Lung (tissue), 12 donors: ENCODE results near the gene CAPZB. TPM values are rescaled to one million over a fixed set of nuclear protein-coding genes. Genes with fewer than 3 reads are reported as not detected.

Experiments
- ATAC-seq: fragments of 200-7000 bp; cut with Tn5 transposase; one replicate; pipeline ENCODE4 v1.9.1; 2020; ENCODE audit warnings: moderate number of reproducible peaks; ENCODE audit not compliant: insufficient read depth, low FRiP score
- DNase-seq, 3 donors: peaks; one replicate each; pipeline ENCODE4 v3.0.0-alpha.2; 2013 to 2017
- H3K27ac ChIP-seq, 2 donors: one replicate each; pipeline ENCODE4 v1.5.1; 2013; ENCODE audit warnings: mild to moderate bottlenecking in 2 of 2, moderate library complexity in 2 of 2, control low read depth in 1 of 2, inconsistent platforms in 1 of 2, low read depth in 1 of 2, low read length in 1 of 2
- H3K27me3 ChIP-seq, 3 donors: one replicate each; pipeline ENCODE4 v1.5.1; 2013; ENCODE audit warnings: low read length in 2 of 3; ENCODE audit not compliant: control insufficient read depth in 3 of 3, insufficient read depth in 3 of 3
- H3K36me3 ChIP-seq, 4 donors: one replicate each; pipeline ENCODE4 v1.5.1; 2013; ENCODE audit warnings: low read length in 4 of 4, mild to moderate bottlenecking in 1 of 4, moderate library complexity in 1 of 4; ENCODE audit not compliant: control insufficient read depth in 4 of 4, insufficient read depth in 4 of 4
- H3K4me1 ChIP-seq, 5 donors: one replicate each; pipeline ENCODE4 v1.5.1; 2013; ENCODE audit warnings: low read length in 5 of 5, mild to moderate bottlenecking in 2 of 5, moderate library complexity in 1 of 5; ENCODE audit not compliant: control insufficient read depth in 5 of 5, insufficient read depth in 5 of 5
- H3K4me3 ChIP-seq: one replicate; pipeline ENCODE4 v1.5.1; 2013; ENCODE audit warnings: mild to moderate bottlenecking, control low read depth, moderate library complexity
- H3K9ac ChIP-seq, 2 donors: one replicate each; pipeline ENCODE4 v1.5.1; 2013; ENCODE audit warnings: low read length in 2 of 2, control low read depth in 1 of 2; ENCODE audit not compliant: insufficient read depth in 1 of 2
- H3K9me3 ChIP-seq, 4 donors: one replicate each; pipeline ENCODE4 v1.5.1; 2013; ENCODE audit warnings: low read length in 3 of 4, mild to moderate bottlenecking in 1 of 4, moderate library complexity in 1 of 4; ENCODE audit not compliant: control insufficient read depth in 4 of 4, insufficient read depth in 3 of 4
- WGBS, 2 donors: extraction: QIAGEN DNeasy Blood & Tissue Kit; methylation state at CpG; one replicate each; pipeline ENCODE4 v1.1.7; 2013; 5-methylcytosine and 5-hydroxymethylcytosine counted together
- polyA plus RNA-seq, 2 donors: library from polyadenylated mRNA; stranded (reverse); fragments of 200-250 nt; gene quantifications; one replicate each; pipeline ENCODE4 v1.2.1, GENCODE V29; 2013
- total RNA-seq, 2 donors: library from RNA; depleted of rRNA in 1 of 2; stranded (reverse); fragments of >200 nt in 1 of 2; gene quantifications; one replicate each; pipeline ENCODE4 v1.2.1, GENCODE V29; 2014 to 2021
- TF ChIP-seq, protein P1 (sequence below): IDR thresholded peaks from 2 replicates; pipeline ENCODE4 v1.5.1; 2012; ENCODE audit warnings: mild to moderate bottlenecking; ENCODE audit errors: control extremely low read depth, extremely low read depth
- donor health status: control.
- donor health status: control.
- donor health status: Bipolar disorder and iron deficiency.
- donor health status: healthy.
- donor health status: DM: yes; HTN: yes; CAD: no.

CAPZB gene
- total and polyA plus RNA-seq, 4 donors: 94.7 to 339 (median 278) TPM

DNA sequence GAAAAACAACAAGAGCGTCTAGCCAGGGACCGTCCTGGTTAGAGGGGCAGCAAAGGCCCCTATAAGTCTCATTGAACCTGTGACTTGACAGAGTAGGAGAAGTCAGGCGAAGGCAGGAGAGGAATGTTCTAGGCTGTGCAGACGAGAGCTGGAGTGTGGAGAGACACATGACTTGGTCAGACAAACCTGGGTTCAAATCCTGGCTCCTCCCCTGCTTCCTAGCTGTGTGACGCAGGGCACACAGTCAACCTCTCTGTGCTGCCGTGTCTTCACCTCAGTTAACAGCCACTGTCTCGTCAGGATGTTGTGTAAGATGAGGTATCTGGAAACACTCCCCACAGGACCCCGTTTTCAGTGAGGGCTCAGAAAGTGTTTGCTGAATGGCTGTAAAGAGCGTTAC is 157.6 kb downstream of the CAPZB start:
- 75 to 83% methylated on average over 9 of the region's 9 CpGs for WGBS, 2 donors
- Histone ChIP-seq H3K4me3 (no peak overlapping the region), H3K36me3 (peaks cover 0 to 61% (median 22%) of the 10 kb centered on the region in 4 donors)

DNA sequence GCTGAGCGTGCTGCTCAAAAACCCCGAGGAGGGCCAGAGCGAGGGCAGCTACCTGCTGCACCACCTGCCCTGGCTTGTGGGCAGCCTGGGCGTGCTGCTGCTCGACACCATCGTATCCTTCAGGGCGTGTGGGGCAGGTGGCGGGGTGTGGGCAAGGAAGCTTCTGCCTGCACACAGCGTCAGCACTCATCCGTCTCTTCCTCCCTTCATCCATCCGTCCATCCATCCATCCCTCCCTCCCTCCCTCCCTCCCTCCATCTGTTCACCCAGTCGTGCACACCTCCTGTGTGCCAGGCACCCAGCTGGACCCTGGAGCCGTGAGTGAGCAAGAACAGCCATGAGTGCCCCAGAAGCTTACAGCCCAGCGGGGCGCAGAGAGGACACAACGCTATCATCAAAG is 158.0 kb downstream of the CAPZB start:
- Histone ChIP-seq H3K4me1 (no peaks in the 10 kb centered on the region), H3K27me3 (no peaks in the 10 kb centered on the region), H3K27ac (no peak overlapping the region), H3K4me3 (no peak overlapping the region), H3K9me3 (no peaks in the 10 kb centered on the region), H3K9ac (no peak overlapping the region), H3K36me3 (peaks cover 0 to 58% (median 22%) of the 10 kb centered on the region in 4 donors)
- TF ChIP-seq, protein P1, sequence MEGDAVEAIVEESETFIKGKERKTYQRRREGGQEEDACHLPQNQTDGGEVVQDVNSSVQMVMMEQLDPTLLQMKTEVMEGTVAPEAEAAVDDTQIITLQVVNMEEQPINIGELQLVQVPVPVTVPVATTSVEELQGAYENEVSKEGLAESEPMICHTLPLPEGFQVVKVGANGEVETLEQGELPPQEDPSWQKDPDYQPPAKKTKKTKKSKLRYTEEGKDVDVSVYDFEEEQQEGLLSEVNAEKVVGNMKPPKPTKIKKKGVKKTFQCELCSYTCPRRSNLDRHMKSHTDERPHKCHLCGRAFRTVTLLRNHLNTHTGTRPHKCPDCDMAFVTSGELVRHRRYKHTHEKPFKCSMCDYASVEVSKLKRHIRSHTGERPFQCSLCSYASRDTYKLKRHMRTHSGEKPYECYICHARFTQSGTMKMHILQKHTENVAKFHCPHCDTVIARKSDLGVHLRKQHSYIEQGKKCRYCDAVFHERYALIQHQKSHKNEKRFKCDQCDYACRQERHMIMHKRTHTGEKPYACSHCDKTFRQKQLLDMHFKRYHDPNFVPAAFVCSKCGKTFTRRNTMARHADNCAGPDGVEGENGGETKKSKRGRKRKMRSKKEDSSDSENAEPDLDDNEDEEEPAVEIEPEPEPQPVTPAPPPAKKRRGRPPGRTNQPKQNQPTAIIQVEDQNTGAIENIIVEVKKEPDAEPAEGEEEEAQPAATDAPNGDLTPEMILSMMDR: no peak
- 91 to 92% methylated on average over 16 of the region's 16 CpGs for WGBS, 2 donors
- DNase-seq (no peak), ATAC-seq (no peak)

More for the DNA sequence above, 157.6 kb downstream of the CAPZB start:
- no peaks in the 10 kb centered on the region for H3K4me1 ChIP-seq
- H3K27me3 ChIP-seq: no peaks in the 10 kb centered on the region
- ATAC-seq (no peak), DNase-seq (no peak)
- TF ChIP-seq, protein P1: no peak
- no peaks in the 10 kb centered on the region for H3K9me3 ChIP-seq
- no peak overlapping the region for H3K27ac ChIP-seq
- H3K9ac ChIP-seq: no peak overlapping the region

DNA sequence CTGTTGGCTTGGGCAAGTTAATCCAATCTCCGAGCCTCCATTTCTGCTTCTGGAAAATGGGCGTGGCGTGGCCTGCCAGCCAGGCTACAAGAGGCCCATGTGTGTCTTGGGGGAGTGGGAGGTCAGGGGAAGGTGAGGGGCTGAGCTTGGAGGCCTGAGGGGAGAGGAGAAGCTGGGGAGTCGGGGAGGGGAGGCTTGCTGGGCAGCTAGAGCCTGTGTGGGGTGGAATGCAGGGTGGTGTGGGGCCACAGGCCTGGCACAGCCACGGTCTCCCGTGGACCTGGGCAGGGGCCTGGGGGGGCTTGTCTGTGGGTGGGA is 158.6 kb downstream of the CAPZB start:
- H3K9me3 ChIP-seq: no peaks in the 10 kb centered on the region
- WGBS, 2 donors: 82 to 85% methylated on average over 6 of the region's 6 CpGs
- ATAC-seq (no peak), DNase-seq (no peak)
- H3K27ac ChIP-seq: no peak overlapping the region
- no peaks in the 10 kb centered on the region for H3K4me1 ChIP-seq
- no peak overlapping the region for H3K4me3 ChIP-seq
- no peak overlapping the region for H3K9ac ChIP-seq
- TF ChIP-seq, protein P1: no peak
- H3K36me3 ChIP-seq: peaks cover 0 to 54% (median 21%) of the 10 kb centered on the region in 4 donors
- H3K27me3 ChIP-seq: no peaks in the 10 kb centered on the region

DNA sequence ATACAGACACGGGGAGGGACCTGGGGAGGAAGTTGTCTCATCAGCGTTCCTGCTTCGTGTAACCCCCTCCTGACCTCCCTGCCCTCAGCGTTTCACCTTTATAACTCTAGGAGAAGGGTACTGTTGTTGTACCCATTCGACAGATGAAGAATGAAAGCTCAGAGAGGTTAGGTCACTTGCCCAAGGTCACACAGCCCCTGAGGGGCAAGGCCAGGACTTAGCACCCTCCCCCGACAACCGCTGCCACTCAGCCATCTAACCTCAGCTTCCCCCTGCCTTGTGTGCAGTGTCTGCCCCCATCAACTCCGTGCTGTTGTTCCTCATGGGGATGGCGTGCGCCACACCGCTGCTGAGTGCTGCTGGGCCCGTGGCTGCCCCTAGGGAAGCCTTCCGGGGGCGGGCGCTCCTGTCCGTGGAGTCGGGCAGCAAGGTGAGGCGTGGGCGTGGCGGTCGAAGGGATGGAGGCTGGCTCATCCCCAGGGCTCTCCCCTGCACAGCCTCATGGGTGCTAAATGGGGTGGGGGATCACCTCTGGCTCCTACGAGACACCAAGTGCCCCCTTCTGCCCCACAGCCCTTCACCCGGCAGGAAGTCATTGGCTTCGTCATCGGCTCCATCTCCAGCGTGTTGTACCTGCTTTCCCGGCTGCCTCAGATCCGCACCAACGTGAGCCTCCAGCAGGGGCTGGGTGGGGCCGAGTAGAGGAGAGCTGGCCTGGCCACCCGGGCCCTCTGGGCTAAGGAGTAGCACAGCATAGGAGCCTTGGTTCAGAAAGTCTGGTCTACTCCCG is 159.2 kb downstream of the CAPZB start:
- Histone ChIP-seq H3K27ac (no peak overlapping the region), H3K36me3 (peaks cover 0 to 53% (median 22%) of the 10 kb centered on the region in 4 donors), H3K4me1 (no peaks in the 10 kb centered on the region), H3K4me3 (no peak overlapping the region), H3K27me3 (no peaks in the 10 kb centered on the region), H3K9ac (no peak overlapping the region), H3K9me3 (no peaks in the 10 kb centered on the region)
- ATAC-seq (no peak), DNase-seq (no peak)
- TF ChIP-seq, protein P1: no peak
- 82 to 88% methylated on average over 32 of the region's 32 CpGs for WGBS, 2 donors
